ENCODE data around the gene RPS14.

DNA sequence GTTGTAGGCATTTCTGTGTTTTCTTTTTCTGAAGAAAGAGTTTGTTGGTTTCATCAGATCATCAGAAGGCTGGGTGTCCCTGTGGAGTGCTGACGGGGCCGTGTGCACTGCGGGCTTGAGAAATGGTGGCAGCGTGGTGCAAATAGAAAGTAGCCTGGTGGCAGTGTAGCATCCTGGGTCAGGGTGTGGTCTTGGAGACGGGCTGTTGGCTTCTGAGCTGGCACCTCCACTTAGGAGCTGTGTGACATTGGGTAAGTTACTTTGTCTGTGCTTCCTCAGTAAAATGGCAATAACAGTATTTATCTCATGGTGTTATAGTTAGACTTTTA is 48.4 kb upstream of the RPS14 start:
- no peak for TF ChIP-seq EZH2 (IDR thresholded peaks at IDR 0.05; ENCODE audit: low read length, unreplicated experiment)
- TF ChIP-seq, protein P1, sequence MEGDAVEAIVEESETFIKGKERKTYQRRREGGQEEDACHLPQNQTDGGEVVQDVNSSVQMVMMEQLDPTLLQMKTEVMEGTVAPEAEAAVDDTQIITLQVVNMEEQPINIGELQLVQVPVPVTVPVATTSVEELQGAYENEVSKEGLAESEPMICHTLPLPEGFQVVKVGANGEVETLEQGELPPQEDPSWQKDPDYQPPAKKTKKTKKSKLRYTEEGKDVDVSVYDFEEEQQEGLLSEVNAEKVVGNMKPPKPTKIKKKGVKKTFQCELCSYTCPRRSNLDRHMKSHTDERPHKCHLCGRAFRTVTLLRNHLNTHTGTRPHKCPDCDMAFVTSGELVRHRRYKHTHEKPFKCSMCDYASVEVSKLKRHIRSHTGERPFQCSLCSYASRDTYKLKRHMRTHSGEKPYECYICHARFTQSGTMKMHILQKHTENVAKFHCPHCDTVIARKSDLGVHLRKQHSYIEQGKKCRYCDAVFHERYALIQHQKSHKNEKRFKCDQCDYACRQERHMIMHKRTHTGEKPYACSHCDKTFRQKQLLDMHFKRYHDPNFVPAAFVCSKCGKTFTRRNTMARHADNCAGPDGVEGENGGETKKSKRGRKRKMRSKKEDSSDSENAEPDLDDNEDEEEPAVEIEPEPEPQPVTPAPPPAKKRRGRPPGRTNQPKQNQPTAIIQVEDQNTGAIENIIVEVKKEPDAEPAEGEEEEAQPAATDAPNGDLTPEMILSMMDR (conservative IDR thresholded peaks at IDR 0.05; ENCODE audit: low read depth, low read length): no peak

All from PC-3 (cell line).